ENCODE measurements around the gene HIRA.
"Not testable (repeated sequence)": the region's sequence is repeated elsewhere in the genome, so short reads cannot be mapped to it uniquely, and the experiment has no call there.

Gene HIRA

GRCh38 chr22:19461506-19461905 is 30.0 kb upstream of the HIRA start:
- no peak for DNase-seq

DNA sequence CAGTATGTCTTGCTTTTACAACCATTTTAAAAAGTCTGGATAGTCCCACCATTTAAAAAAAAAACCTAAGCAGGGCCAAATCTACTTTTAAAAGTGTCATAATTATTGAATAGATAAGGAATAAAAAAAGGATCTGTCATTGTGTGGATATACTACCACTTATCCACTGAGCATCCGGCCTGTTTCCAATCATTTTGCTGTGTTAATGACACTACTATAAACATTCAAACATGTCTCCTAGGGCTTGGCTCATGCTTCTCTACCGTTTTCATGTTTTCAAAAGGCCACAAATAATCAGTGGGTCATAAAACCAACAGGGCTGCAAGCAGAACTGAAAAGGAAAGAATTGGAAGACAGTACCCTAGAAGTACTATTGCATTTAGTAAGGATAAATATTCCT is 28.5 kb upstream of the HIRA start:
- no peak for DNase-seq

- no peak for DNase-seq
Observed at GRCh38 chr22:19457828-19458428, 26.4 kb upstream of the HIRA start.

DNA sequence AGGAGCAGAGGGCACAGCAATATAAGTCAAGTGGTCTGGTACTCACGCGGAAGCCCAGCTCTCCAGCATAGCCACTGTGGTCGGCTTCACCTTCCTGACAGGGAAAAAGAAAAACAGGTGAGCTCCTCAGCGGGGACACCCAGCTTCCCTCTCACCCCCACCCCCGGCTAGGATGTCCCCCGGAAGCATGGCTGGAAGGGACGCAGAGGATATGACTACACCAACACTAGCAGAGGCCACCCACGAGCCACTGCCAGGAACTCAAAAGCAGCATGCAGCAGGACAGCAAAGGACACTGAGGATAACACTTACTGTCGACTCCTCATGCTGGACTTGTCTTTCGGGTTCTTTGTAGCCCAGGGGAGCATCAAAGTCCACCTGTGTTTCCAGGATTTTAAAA is 25.0 kb upstream of the HIRA start:
- no peak for DNase-seq

- no peak for DNase-seq
Observed at GRCh38 chr22:19455585-19456370, 24.2 kb upstream of the HIRA start.

- DNase-seq: no peak
Observed at GRCh38 chr22:19455033-19455432, 23.5 kb upstream of the HIRA start.

DNA sequence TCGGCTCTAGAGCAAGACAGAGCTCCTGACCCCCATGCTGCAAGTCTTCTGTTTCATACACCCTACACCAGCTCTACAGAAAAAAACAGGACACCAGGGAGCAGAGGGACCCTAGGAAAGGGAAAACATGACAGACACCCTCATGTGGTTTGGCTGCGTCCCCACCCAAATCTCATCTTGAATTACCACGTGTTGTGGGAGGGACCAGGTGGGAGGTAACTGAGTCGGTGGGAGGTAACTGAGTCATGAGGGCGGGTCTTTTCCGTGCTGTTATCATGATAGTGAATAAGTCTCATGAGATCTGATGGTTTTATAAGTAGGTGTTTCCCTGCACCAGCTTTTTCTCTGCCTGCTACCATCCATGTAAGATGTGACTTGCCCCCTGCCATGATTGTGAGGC is 22.6 kb upstream of the HIRA start:
- no peak for DNase-seq

GRCh38 chr22:19453718-19454117 is 22.2 kb upstream of the HIRA start:
- DNase-seq: no peak

DNA sequence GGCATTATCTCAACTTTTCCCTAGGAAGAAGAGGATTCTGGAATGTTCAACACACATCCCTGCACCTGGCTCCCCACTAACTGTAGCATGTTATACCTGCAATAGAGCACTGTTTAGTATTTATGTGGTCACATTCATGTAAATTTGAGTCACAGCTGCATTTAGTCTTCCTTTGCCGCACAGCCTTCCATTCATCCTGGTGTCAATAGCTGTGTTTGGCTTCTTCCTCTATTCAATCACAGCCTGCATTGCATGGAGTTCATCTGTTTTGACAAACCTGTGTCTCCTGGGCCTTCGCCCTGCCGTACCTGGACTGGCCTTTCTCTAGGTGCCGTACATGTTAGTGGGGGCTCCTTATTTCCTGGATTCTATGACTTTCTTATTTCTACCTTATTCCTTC is 20.0 kb upstream of the HIRA start:
- DNase-seq: no peak

- no peak for DNase-seq
Observed at GRCh38 chr22:19450363-19451175, 19.0 kb upstream of the HIRA start.

DNA sequence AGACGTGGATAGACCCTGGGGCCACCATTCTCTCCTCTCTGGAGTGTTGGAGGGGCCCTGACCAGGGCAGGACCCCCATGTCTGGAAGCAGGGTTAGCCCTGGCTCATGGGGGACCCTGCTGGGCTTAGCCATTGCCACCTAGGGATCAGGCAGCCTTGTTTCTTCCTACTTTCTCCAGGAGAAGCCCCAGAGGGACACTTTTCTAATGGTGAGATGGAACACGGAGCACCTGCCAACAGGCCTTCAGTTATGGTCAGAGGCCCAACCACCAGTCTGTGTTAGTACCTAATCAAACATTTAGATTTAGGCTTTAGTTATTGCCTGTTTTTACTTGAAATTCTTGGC is 17.9 kb upstream of the HIRA start:
- no peak for DNase-seq

DNA sequence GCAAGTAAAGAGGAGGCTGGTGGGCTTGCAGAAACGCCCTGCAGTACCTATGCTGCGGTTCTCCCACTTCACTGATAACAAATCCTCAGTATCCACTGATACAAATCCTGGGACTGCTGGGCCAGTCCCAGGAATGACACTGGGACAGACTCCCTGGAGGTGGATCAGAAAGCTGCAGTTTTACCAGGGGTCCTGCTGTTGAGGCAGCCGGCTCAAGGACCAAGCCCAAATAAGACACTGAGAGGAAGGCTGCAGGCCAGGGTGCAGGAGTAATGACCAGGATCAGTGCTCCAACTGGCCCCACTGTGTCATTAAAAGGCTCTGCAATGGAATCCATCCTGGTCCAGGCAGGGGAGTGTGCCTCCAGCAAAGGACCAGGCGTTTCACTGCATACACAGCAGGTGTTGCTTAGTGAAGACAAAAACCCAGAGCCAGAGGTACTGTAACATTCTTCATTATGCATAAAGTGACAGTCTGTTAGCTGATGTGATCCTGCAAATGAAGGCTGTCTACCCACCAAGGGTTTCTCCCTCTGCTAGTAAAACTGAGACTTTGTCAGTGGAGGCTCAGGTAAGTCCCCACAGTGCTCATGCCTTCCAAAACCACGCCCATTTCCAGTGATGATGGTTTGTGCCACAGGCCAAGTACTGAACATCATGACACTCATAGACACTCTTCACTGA is 17.3 kb upstream of the HIRA start:
- no peak for DNase-seq

DNA sequence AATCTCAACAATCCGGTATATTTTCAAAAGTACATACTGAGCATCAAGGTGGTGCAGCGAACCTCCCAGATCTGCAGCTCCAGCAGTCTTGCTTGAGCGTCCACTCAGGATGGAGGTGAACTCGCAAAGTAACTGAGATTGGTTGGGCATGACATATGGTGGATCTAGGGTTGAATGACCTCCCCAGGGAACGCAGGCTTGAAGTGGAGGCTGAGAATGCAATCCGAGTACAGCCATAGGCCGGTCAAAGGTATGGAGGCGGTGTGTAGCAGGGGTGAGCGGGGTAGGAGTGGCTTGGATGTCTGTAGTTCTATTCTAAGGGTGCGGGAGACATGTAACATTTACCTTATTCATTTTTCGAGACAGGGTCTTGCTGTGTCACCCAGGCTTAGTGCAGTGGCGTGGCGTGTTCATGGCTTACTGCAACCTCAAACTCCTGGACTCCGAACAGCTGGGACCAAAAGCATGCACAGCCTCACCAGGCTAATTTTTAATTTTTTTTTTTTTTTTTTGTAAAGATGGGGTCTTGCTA is 16.6 kb upstream of the HIRA start:
- DNase-seq: peak; percentile 93

GRCh38 chr22:19447330-19448075 is 16.0 kb upstream of the HIRA start, which contains the start of gene C22orf39:
Gene C22orf39, minus strand, starts transcription at chr22:19447711. Its CDS starts 23 bp downstream, at chr22:19447688.
- DNase-seq: peak; percentile 76

- no peak for DNase-seq
Observed at GRCh38 chr22:19446603-19447329, 15.2 kb upstream of the HIRA start.

DNA sequence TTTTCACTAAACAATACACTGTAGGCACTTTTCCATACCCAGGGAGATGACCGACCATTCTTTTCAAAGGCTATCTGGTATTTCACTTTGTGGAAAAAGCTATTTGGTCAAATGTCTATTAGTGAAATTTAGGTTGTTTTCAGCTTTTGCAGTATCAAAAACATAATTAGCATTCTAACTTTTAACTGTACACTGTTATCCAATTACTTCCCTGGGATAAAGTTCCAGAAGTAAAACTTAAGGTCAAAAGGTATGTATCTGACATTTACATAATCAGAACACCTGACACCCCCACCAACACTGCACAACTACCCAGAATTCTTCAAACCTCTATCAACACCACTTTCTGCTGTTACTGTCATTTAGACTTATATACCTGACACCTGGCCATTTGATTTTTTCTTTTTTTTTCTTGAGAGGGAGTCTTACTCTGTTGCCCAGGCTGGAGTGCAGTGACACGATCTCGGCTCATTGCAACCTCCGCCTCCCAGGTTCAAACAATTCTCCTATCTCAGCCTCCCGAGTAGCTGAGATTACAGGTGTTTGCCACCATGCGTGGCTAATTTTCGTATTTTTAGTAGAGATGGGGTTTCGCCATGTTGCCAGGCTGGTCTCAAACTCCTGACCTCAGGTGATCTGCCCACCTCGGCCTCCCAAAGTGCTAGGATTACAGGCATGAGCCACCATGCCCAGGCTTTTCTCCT is 13.9 kb upstream of the HIRA start:
- DNase-seq: not testable (repeated sequence)

- DNase-seq: no peak
Observed at GRCh38 chr22:19443544-19444211, 12.1 kb upstream of the HIRA start.

- DNase-seq: no peak
Observed at GRCh38 chr22:19442166-19442565, 10.6 kb upstream of the HIRA start.

GRCh38 chr22:19440411-19441195 is 9.1 kb upstream of the HIRA start:
- no peak for DNase-seq

Measured in DMS 273 treated with DMSO at 0.1 percent for 48 hours (cell line).